ENCODE measurements around the gene RTCA. TPM values are rescaled to one million over a fixed set of nuclear protein-coding genes. Genes with fewer than 3 reads are reported as not detected.
A peak's percentile ranks its signal among the peaks of the same experiment; 100 is the strongest.

The RTCA gene
- total RNA-seq, 1 experiment from 2014 or later, result 60.4 TPM

- H3K4me3 Mint-ChIP-seq (ENCODE audit: unreplicated experiment), result no peak overlapping the region
- no TSS peak for BruUV-seq (replicated peaks)
- no peaks in the 10 kb centered on the region for H3K9me3 Mint-ChIP-seq (ENCODE audit: unreplicated experiment)
- no peaks in the 10 kb centered on the region for H3K27me3 Mint-ChIP-seq (ENCODE audit: insufficient read depth, unreplicated experiment)
- TF ChIP-seq CTCF (IDR thresholded peaks at IDR 0.05; ENCODE audit: unreplicated experiment), result no peak
- peaks cover 25% of the 10 kb centered on the region for H3K36me3 Mint-ChIP-seq (ENCODE audit: insufficient read depth, unreplicated experiment)
- intact Hi-C loops (cut with micrococcal nuclease), result no loop called here
- H3K4me1 Mint-ChIP-seq (ENCODE audit: insufficient read depth, unreplicated experiment), result no peaks in the 10 kb centered on the region
- POLR2A ChIA-PET, result interaction anchor here (0.9 to 1.1 kb wide), 3 partner anchors 18 to 43 kb away, joined by 3 to 4 read pairs (median 4); partner anchors contain the start of genes DBT and RTCA
- CTCF ChIA-PET, result interaction anchor here (0.9 kb wide), 1 partner anchor 60 kb away, joined by 4 read pairs; no protein-coding TSS in a partner anchor
- H3K27ac Mint-ChIP-seq (ENCODE audit: low read depth, unreplicated experiment), result no peak overlapping the region
- no peak for DNase-seq (ENCODE audit: unreplicated experiment)
Observed at GRCh38 chr1:100222428-100222827, 43.6 kb upstream of the RTCA start.

GRCh38 chr1:100229681-100230443 is 36.2 kb upstream of the RTCA start:
- intact Hi-C loops (cut with micrococcal nuclease), result no loop called here
- Mint-ChIP-seq H3K27me3 (ENCODE audit: insufficient read depth, unreplicated experiment) (no peaks in the 10 kb centered on the region), H3K36me3 (ENCODE audit: insufficient read depth, unreplicated experiment) (peaks cover 67% of the 10 kb centered on the region), H3K4me1 (ENCODE audit: insufficient read depth, unreplicated experiment) (peaks cover 5% of the 10 kb centered on the region), H3K4me3 (ENCODE audit: unreplicated experiment) (no peak overlapping the region), H3K27ac (ENCODE audit: low read depth, unreplicated experiment) (no peak overlapping the region), H3K9me3 (ENCODE audit: unreplicated experiment) (no peaks in the 10 kb centered on the region)
- TF ChIP-seq CTCF (IDR thresholded peaks at IDR 0.05; ENCODE audit: unreplicated experiment), result no peak
- ChIA-PET POLR2A (no interaction called here), CTCF (interaction anchor here (0.7 kb wide), 1 partner anchor 21 kb away, joined by 4 read pairs; no protein-coding TSS in a partner anchor)
- DNase-seq (ENCODE audit: unreplicated experiment), result peak; percentile 17
- BruUV-seq (replicated peaks), result no TSS peak

DNA sequence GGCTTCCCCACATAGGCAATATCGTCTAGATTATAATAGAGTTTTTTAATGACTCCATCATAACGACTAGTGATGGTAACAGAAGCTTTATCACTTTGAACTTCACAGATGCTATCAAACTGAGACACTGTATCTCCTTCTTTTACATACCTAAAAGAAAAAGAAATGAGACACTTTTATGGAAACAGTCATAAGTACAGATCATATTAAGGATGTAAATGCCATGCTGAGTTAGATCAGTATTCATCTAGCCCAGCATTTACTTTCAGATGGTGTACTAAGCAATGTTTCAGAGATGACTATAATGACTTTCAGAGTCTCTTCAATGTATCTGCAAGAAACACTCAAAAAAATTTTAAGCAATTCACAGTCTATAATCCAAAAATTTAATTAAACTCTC is 35.3 kb upstream of the RTCA start:
- Mint-ChIP-seq H3K27me3 (ENCODE audit: insufficient read depth, unreplicated experiment) (no peaks in the 10 kb centered on the region), H3K36me3 (ENCODE audit: insufficient read depth, unreplicated experiment) (peaks cover 69% of the 10 kb centered on the region), H3K4me3 (ENCODE audit: unreplicated experiment) (no peak overlapping the region), H3K27ac (ENCODE audit: low read depth, unreplicated experiment) (no peak overlapping the region), H3K4me1 (ENCODE audit: insufficient read depth, unreplicated experiment) (peaks cover 5% of the 10 kb centered on the region), H3K9me3 (ENCODE audit: unreplicated experiment) (no peaks in the 10 kb centered on the region)
- ChIA-PET CTCF (interaction anchor here (0.6 kb wide), 1 partner anchor 1012 kb away, joined by 3 read pairs; no protein-coding TSS in a partner anchor), POLR2A (no interaction called here)
- intact Hi-C loops (cut with micrococcal nuclease), result no loop called here
- no TSS peak for BruUV-seq (replicated peaks)
- no peak for DNase-seq (ENCODE audit: unreplicated experiment)
- no peak for TF ChIP-seq CTCF (IDR thresholded peaks at IDR 0.05; ENCODE audit: unreplicated experiment)

DNA sequence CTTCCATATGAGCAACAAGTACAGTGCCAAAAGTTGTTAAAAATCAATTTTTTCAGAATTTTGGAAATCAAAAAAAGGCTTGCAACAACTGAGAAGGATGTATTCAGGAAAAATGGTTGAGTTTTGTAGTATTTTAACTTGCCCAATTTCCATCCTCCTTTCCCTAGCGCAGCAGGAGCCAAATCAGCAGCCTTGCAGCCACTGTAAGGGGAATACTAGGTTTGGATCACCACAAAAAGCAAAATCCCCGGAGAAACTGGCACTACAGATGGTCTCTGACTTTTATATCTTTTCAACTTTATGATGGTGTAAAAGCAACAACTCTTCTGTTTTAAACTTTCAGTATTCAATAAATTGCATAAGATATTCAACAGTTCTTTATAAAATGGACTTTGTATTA is 34.3 kb upstream of the RTCA start:
- Mint-ChIP-seq H3K27me3 (ENCODE audit: insufficient read depth, unreplicated experiment) (no peaks in the 10 kb centered on the region), H3K4me1 (ENCODE audit: insufficient read depth, unreplicated experiment) (peaks cover 5% of the 10 kb centered on the region), H3K4me3 (ENCODE audit: unreplicated experiment) (no peak overlapping the region), H3K36me3 (ENCODE audit: insufficient read depth, unreplicated experiment) (peaks cover 64% of the 10 kb centered on the region), H3K9me3 (ENCODE audit: unreplicated experiment) (no peaks in the 10 kb centered on the region), H3K27ac (ENCODE audit: low read depth, unreplicated experiment) (no peak overlapping the region)
- intact Hi-C loops (cut with micrococcal nuclease), result no loop called here
- ChIA-PET CTCF (no interaction called here), POLR2A (no interaction called here)
- BruUV-seq (replicated peaks), result no TSS peak
- TF ChIP-seq CTCF (IDR thresholded peaks at IDR 0.05; ENCODE audit: unreplicated experiment), result no peak
- DNase-seq (ENCODE audit: unreplicated experiment), result no peak

Measured in MCF 10A (cell line).